Raji (cell line): ENCODE data around the gene CD53.

ENCODE experiments used
- POLR2A ChIP-seq: IDR thresholded peaks from 2 replicates; pipeline ENCODE4 v1.6.1; 2011; ENCODE audit warnings: low read depth, low read length, control low read depth; ENCODE audit not compliant: insufficient read depth

The CD53 gene

GRCh38 chr1:110873856-110874255, 908 bp downstream of the CD53 start:
- TF ChIP-seq POLR2A, result no peak

DNA sequence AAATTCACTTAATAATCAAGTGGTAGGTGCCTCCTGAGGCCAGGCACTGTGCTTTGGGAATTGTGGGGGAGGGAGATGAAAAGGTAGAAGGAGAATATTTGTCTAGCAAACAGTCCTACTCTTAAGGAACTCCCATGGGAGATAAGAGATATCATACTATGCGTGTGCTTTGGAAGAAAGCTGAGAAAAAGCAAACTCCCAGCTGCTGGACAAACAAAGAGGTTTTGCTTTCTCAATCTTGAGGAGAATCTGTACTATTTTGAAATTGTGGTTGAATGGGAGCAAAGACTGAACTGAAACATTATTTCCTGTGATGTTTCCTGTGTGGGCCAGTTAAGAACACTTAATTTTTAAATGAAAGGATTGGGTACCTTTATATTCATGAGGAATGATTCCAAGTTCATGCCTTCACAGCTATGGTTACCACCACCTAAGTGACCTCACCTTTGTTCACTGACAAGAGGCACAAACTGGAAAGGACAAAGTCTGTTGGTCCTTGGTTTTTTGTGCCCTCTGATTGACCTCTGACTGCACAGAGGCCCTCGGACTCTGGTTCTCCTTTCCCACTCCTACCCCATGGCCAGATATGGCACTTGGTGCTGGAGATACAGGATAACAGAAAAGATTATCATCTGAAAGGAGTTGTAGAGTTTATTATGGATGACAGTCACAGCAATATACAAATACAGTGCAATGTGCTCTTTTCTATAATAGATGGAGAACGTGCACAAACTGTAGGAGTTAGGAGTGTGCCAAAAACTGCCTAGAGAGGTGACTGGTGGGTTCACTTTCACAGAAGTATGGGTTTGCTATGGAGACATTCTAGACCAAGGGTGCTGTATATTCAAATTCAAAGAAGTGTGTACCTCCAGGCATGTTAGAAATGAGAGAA, 1.6 kb downstream of the CD53 start:
- TF ChIP-seq POLR2A, result no peak

GRCh38 chr1:110875216-110875731, 2.3 kb downstream of the CD53 start:
- TF ChIP-seq POLR2A, result 0 out of 2 replicates have a peak, but pooled peaks have one; percentile 40

GRCh38 chr1:110876748-110877341, 3.9 kb downstream of the CD53 start:
- TF ChIP-seq POLR2A, result no peak

- TF ChIP-seq POLR2A, result no peak
Observed at GRCh38 chr1:110877364-110877763, 4.4 kb downstream of the CD53 start.

DNA sequence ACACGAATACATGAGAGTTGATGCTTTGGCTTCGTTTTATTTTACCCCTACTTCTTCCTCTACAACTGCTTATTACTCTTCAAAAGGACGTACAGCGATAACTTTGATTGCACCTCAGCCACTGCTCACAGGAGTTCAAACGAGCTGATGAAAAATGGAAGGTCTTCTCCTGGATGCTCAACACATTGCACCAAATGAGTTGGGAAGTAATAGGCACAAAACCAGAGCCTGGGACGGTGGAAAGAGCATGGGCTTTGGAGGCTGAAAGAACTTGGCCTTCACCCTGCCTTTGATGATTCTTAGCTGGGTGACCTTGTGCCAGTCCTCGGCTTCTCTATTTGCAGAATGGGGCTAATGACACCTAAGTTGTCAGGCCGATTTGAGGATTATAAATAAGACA, 4.8 kb downstream of the CD53 start:
- TF ChIP-seq POLR2A, result no peak

DNA sequence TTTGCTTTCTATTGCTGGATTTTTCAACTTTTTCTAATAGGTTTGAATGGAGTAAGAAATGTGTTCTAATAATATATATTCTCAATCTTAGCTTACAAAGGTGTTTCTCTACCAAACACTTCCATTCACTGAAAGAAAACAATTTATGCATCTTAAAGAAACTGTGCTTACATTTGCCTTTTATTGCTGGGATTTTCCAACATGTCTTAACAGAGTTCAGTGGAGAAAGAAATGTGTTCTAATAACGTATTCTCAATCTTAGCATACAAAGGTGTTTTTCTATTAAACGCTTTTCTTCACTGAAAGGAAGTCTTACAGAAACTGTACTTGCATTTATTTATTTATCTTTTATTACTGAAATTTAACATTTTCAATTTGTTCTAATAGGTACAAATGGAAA, 5.6 kb downstream of the CD53 start:
- TF ChIP-seq POLR2A, result no peak

GRCh38 chr1:110878993-110879392, 6.0 kb downstream of the CD53 start:
- no peak for TF ChIP-seq POLR2A

- TF ChIP-seq POLR2A, result no peak
Observed at GRCh38 chr1:110879758-110880606, 7.0 kb downstream of the CD53 start.

GRCh38 chr1:110880708-110881374, 7.9 kb downstream of the CD53 start:
- no peak for TF ChIP-seq POLR2A

DNA sequence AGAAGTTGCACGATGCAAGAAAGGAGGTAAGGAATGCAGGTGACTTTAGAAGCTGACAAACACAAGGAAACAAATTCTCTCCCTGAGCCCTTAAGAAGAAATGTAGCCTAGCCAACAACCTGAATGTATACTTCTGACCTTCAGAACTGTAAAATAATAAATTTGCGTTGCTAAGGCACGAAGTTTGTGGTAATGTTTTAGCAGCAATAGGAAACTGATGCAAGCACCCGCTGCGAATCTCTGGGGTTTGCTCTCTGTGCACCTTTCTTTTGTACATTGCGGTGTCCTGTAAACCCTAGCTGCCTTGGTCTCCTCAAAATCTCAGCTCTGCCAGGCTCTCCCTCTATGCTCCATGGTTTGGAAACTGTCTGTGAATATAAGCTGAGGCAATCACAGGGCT, 15.1 kb downstream of the CD53 start:
- no peak for TF ChIP-seq POLR2A

GRCh38 chr1:110888641-110889040, 15.7 kb downstream of the CD53 start:
- TF ChIP-seq POLR2A, result no peak

DNA sequence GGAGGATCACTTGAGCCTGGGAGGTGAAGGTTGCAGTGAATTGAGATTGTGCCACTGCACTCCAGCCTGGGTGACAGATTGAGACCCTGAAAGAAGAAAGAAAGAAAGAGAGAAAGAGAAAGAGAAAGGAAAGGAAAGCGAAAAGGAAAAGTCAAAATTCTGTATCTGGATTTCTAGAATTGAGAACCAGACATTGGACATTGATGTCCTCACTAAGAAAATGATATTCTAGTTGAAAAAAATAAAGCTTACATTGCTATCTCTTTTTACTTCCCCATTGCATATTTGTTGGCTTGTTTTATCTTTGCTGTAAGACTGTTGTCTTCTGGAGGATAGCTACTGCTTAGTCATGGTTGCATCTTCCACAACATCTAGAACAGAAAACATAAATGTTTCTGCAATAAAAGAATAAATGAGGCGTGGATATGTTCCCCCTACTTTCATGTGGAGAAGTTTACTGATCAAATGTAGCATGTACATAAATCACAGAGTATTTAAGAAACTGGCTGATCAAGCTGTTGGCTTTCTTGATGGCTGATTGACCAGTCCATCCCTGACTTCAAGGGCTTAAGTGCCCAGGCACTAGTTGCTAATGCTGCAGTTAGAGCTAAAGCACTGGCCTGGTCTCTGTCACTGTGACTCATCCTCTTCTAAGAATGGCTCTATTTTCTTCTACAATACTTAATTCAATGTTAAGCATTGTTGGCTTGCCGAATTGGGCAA, 17.7 kb downstream of the CD53 start:
- TF ChIP-seq POLR2A, result no peak

GRCh38 chr1:110893908-110894490, 21.1 kb downstream of the CD53 start:
- no peak for TF ChIP-seq POLR2A
